Activated CD8-positive, alpha-beta memory T cell treated with anti-CD3 and anti-CD28 coated beads for 24 hours (primary cell): ENCODE data around the gene PSMD11.
"Not testable (repeated sequence)": the region's sequence is repeated elsewhere in the genome, so short reads cannot be mapped to it uniquely, and the experiment has no call there.

ENCODE experiments used
- DNase-seq: peaks from one replicate; pipeline ENCODE4 v3.0.0-alpha.2; 2020

Gene PSMD11

GRCh38 chr17:32444301-32445073 is at the start of gene PSMD11:
TSS of gene PSMD11 (plus strand) at chr17:32444510. CDS start at chr17:32444524, 14 bp downstream.
- DNase-seq, result peak; percentile 100

- DNase-seq, result no peak
These were observed 48.0 kb upstream of the PSMD11 start for GRCh38 chr17:32396343-32396742.

- DNase-seq, result no peak
These were observed 45.4 kb upstream of the PSMD11 start for GRCh38 chr17:32398946-32399345.

- DNase-seq, result not testable (repeated sequence)
These were observed 34.2 kb upstream of the PSMD11 start for GRCh38 chr17:32410085-32410484.

GRCh38 chr17:32426894-32427293 is 17.4 kb upstream of the PSMD11 start:
- DNase-seq, result no peak

GRCh38 chr17:32429598-32429997 is 14.7 kb upstream of the PSMD11 start:
- no peak for DNase-seq

GRCh38 chr17:32440722-32441121 is 3.6 kb upstream of the PSMD11 start:
- no peak for DNase-seq

- DNase-seq, result no peak
These were observed 2.4 kb upstream of the PSMD11 start for GRCh38 chr17:32441886-32442285.

- no peak for DNase-seq
These were observed 446 bp upstream of the PSMD11 start for GRCh38 chr17:32443827-32444300.

- DNase-seq, result no peak
These were observed 735 bp downstream of the PSMD11 start for GRCh38 chr17:32445074-32445415.

- DNase-seq, result no peak
These were observed 1.2 kb downstream of the PSMD11 start for GRCh38 chr17:32445497-32445896.

GRCh38 chr17:32445971-32446370 is 1.7 kb downstream of the PSMD11 start:
- DNase-seq, result no peak

GRCh38 chr17:32446949-32447348 is 2.6 kb downstream of the PSMD11 start:
- DNase-seq, result no peak

GRCh38 chr17:32449963-32450362 is 5.7 kb downstream of the PSMD11 start:
- DNase-seq, result no peak

- not testable (repeated sequence) for DNase-seq
These were observed 6.1 kb downstream of the PSMD11 start for GRCh38 chr17:32450379-32450778.

- no peak for DNase-seq
These were observed 7.6 kb downstream of the PSMD11 start for GRCh38 chr17:32451879-32452278.

- DNase-seq, result no peak
These were observed 8.0 kb downstream of the PSMD11 start for GRCh38 chr17:32452281-32452680.

GRCh38 chr17:32453370-32453769 is 9.1 kb downstream of the PSMD11 start:
- DNase-seq, result no peak

- no peak for DNase-seq
These were observed 14.1 kb downstream of the PSMD11 start for GRCh38 chr17:32458371-32458770.

- no peak for DNase-seq
These were observed 15.7 kb downstream of the PSMD11 start for GRCh38 chr17:32460054-32460453.

- no peak for DNase-seq
These were observed 17.2 kb downstream of the PSMD11 start for GRCh38 chr17:32461498-32461852.

GRCh38 chr17:32461853-32462617 is 17.7 kb downstream of the PSMD11 start:
- peak; percentile 75 for DNase-seq

GRCh38 chr17:32463304-32463703 is 19.0 kb downstream of the PSMD11 start:
- DNase-seq, result no peak

GRCh38 chr17:32464374-32464773 is 20.1 kb downstream of the PSMD11 start:
- DNase-seq, result no peak
